ENCODE measurements around the gene GJD2.

The GJD2 gene

GRCh38 chr15:34754674-34755418 lies at the start of gene GJD2:
Gene GJD2 (minus strand): TSS chr15:34754998. CDS start chr15:34754488, 510 bp downstream.
- DNase-seq (ENCODE audit: low read depth) = no peak
- TF ChIP-seq, protein P1, sequence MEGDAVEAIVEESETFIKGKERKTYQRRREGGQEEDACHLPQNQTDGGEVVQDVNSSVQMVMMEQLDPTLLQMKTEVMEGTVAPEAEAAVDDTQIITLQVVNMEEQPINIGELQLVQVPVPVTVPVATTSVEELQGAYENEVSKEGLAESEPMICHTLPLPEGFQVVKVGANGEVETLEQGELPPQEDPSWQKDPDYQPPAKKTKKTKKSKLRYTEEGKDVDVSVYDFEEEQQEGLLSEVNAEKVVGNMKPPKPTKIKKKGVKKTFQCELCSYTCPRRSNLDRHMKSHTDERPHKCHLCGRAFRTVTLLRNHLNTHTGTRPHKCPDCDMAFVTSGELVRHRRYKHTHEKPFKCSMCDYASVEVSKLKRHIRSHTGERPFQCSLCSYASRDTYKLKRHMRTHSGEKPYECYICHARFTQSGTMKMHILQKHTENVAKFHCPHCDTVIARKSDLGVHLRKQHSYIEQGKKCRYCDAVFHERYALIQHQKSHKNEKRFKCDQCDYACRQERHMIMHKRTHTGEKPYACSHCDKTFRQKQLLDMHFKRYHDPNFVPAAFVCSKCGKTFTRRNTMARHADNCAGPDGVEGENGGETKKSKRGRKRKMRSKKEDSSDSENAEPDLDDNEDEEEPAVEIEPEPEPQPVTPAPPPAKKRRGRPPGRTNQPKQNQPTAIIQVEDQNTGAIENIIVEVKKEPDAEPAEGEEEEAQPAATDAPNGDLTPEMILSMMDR (IDR thresholded peaks at IDR 0.05; ENCODE audit: control insufficient read depth, extremely low read depth, insufficient read depth) = no peak
- no peak within 1 kb of the TSS for H3K4me3 ChIP-seq (ENCODE audit: low read depth, low read length)

DNA sequence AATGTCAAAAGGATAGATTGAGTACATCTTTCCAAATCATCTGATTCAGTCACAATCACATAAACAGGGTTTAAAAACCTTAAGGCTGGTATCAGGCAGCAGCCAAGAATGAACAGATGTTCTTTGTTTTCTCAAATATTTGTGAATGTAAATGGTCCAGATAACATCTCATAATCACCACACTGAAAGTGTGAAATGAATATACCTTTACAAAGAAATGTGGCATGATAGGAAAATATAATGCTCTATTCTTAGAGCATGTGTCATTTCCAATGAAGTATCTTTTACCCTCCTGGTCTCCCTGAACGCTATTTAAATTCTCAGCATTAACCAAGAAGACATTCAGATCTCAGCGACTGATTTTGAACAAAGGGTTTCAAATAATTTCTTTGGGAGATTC lies 49.3 kb upstream of the GJD2 start:
- TF ChIP-seq, protein P1 (IDR thresholded peaks at IDR 0.05; ENCODE audit: control insufficient read depth, extremely low read depth, insufficient read depth) = no peak
- no peak overlapping the region for H3K4me3 ChIP-seq (ENCODE audit: low read depth, low read length)
- DNase-seq (ENCODE audit: low read depth) = no peak

GRCh38 chr15:34802803-34803750 lies 48.3 kb upstream of the GJD2 start:
- H3K4me3 ChIP-seq (ENCODE audit: low read depth, low read length) = no peak overlapping the region
- TF ChIP-seq, protein P1 (IDR thresholded peaks at IDR 0.05; ENCODE audit: control insufficient read depth, extremely low read depth, insufficient read depth) = no peak
- DNase-seq (ENCODE audit: low read depth) = no peak

DNA sequence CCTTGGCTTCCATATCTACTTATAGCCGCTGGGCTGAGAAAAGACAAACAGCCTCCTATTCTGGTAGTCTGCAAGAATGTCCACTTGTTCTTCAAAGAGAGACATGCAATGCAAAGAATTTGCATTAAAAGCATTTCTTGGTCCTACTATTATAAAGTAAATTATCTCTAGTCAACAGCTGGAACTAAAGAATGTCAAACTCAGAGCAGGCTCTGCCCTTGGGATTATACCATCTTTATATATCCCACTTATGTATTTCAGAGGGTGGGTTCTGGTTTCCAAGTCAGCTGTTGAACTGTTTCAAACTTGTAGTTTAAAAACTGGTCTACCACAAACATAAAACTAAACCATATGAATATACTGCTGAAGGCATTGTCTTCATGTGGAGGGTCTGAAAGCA lies 47.6 kb upstream of the GJD2 start:
- no peak overlapping the region for H3K4me3 ChIP-seq (ENCODE audit: low read depth, low read length)
- TF ChIP-seq, protein P1 (IDR thresholded peaks at IDR 0.05; ENCODE audit: control insufficient read depth, extremely low read depth, insufficient read depth) = no peak
- no peak for DNase-seq (ENCODE audit: low read depth)

DNA sequence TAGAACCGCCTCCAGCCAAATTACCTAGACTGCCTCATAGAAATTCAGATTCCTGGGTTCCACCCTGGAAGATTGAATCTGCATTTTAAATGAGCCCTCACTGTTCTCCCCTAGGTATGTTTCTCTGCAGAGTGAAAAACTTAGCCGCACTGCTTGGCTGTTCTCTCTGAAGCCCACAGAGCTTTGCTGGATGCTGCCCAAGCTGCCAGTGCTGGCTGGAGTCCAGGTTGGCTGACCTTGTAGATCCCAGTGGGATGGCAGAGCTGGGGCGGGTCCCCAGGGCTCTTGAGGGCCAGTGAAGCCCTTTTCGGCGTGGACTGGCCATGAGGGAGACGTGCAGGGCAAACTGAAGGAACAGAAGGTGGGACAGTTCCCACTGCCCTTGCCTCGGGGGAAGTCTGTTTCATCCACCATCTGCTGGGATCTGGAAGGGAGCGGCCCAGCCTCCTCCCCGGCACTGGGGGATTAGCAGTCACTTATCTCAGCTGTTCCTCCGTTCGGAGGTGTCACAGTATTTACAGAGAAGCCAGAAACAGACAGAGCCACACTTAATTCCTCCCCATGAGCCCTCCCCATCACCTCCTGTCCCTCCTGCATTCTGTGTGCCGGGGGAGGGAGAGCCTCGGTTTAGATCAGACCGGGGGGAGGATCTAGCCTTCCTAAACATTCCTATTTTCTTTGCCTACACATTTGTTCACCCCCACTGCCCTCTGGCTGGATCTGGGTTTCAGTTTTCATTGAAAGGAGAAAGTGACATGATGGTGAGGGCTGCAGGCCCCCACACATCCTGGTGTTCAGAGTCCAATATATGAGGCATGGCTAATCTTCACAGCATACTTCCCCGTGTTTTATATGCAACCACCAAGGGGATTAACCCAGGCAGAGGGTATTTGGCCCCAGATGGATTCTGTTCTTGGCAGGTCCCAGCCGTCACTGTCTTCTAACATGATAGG lies 44.6 kb upstream of the GJD2 start:
- TF ChIP-seq, protein P1 (IDR thresholded peaks at IDR 0.05; ENCODE audit: control insufficient read depth, extremely low read depth, insufficient read depth) = no peak
- DNase-seq (ENCODE audit: low read depth) = no peak
- H3K4me3 ChIP-seq (ENCODE audit: low read depth, low read length) = no peak overlapping the region

DNA sequence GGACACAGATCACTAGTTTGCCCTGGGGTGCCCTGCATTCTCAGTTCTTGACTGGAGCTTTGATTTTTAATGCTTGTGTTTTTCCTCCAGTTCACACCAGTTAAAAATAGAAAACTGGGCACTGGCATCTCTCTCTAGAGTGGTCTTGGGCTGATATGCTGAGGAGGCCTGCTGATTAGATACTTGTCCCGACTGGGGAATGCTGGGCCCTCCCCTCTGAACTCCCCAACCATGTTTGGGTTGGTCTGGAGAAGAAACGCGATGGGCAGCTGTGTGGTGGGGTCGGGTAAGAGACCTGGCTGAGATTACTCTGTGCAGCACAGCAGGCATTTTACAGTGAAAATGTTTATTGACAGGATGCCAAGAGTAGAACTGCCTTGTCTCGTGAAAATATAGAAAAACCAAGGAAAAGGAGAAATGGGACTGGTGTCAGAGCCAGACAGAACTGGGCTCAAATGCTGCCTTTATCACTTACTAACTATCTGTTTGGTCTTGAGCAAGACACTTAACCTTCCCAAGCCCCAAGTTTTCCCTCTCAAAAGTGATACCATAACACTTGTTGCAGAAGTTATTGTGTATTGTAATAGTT lies 42.1 kb upstream of the GJD2 start:
- H3K4me3 ChIP-seq (ENCODE audit: low read depth, low read length) = no peak overlapping the region
- TF ChIP-seq, protein P1 (IDR thresholded peaks at IDR 0.05; ENCODE audit: control insufficient read depth, extremely low read depth, insufficient read depth) = no peak
- DNase-seq (ENCODE audit: low read depth) = no peak

Data from LNCaP clone FGC (cell line).